DLD1 (cell line): Measurements from ENCODE around the gene CCDC160.
"Not testable (repeated sequence)": the region's sequence is repeated elsewhere in the genome, so short reads cannot be mapped to it uniquely, and the experiment has no call there.

Experiments used
- in situ Hi-C: cut with HindIII; loops from 2 replicates; pipeline ENCODE4 v1.10.0; 2017; ENCODE audit warnings: low sequenced_read_pairs

CCDC160 gene

GRCh38 chrX:134236626-134237614 lies at the start of gene CCDC160:
TSS of gene CCDC160 (plus strand) at chrX:134237182. CDS start at chrX:134244801, 7,619 bp downstream.
- in situ Hi-C loops, result no loop called here

- in situ Hi-C loops, result no loop called here
Observed at GRCh38 chrX:134191281-134191680, 45.7 kb upstream of the CCDC160 start.

GRCh38 chrX:134194915-134195314 lies 42.1 kb upstream of the CCDC160 start:
- in situ Hi-C loops, result no loop called here

- in situ Hi-C loops, result no loop called here
Observed at GRCh38 chrX:134202561-134202960, 34.4 kb upstream of the CCDC160 start.

GRCh38 chrX:134206221-134206620 lies 30.8 kb upstream of the CCDC160 start:
- in situ Hi-C loops, result no loop called here

- in situ Hi-C loops, result no loop called here
Observed at GRCh38 chrX:134210465-134210864, 26.5 kb upstream of the CCDC160 start.

GRCh38 chrX:134235236-134235635 lies 1.7 kb upstream of the CCDC160 start:
- in situ Hi-C loops, result no loop called here

GRCh38 chrX:134238144-134238543 lies 1.2 kb downstream of the CCDC160 start:
- in situ Hi-C loops, result not testable (repeated sequence)

GRCh38 chrX:134239016-134239415 lies 2.0 kb downstream of the CCDC160 start:
- in situ Hi-C loops, result no loop called here

GRCh38 chrX:134240209-134240608 lies 3.2 kb downstream of the CCDC160 start:
- in situ Hi-C loops, result no loop called here

GRCh38 chrX:134241960-134242619 lies 5.1 kb downstream of the CCDC160 start:
- in situ Hi-C loops, result no loop called here

- in situ Hi-C loops, result no loop called here
Observed at GRCh38 chrX:134244043-134244442, 7.1 kb downstream of the CCDC160 start.

- in situ Hi-C loops, result no loop called here
Observed at GRCh38 chrX:134246282-134246681, 9.3 kb downstream of the CCDC160 start.

- in situ Hi-C loops, result no loop called here
Observed at GRCh38 chrX:134247492-134247891, 10.5 kb downstream of the CCDC160 start.

- in situ Hi-C loops, result no loop called here
Observed at GRCh38 chrX:134249241-134249640, 12.3 kb downstream of the CCDC160 start.

GRCh38 chrX:134251241-134251640 lies 14.3 kb downstream of the CCDC160 start:
- in situ Hi-C loops, result no loop called here

GRCh38 chrX:134254511-134254910 lies 17.5 kb downstream of the CCDC160 start:
- in situ Hi-C loops, result no loop called here

- in situ Hi-C loops, result no loop called here
Observed at GRCh38 chrX:134255555-134255954, 18.6 kb downstream of the CCDC160 start.

GRCh38 chrX:134256684-134257083 lies 19.7 kb downstream of the CCDC160 start:
- in situ Hi-C loops, result no loop called here

GRCh38 chrX:134258202-134258601 lies 21.2 kb downstream of the CCDC160 start:
- in situ Hi-C loops, result no loop called here

- in situ Hi-C loops, result not testable (repeated sequence)
Observed at GRCh38 chrX:134285934-134286333, 49.0 kb downstream of the CCDC160 start.

- in situ Hi-C loops, result no loop called here
Observed at GRCh38 chrX:134287346-134287745, 50.4 kb downstream of the CCDC160 start.
